CD4-positive, alpha-beta T cell treated with Interleukin-6 for 4 hours (primary cell): ENCODE results near the gene NFAM1.

Source experiments
- DNase-seq: peaks from one replicate; pipeline ENCODE4 v3.0.0-alpha.2; 2020; ENCODE audit warnings: mixed read lengths

The NFAM1 gene

GRCh38 chr22:42379966-42380537 lies 52.2 kb downstream of the NFAM1 start:
- DNase-seq = no peak

- DNase-seq = no peak
Measured at GRCh38 chr22:42376711-42377554, 55.3 kb downstream of the NFAM1 start.

- DNase-seq = no peak
Measured at GRCh38 chr22:42375982-42376381, 56.2 kb downstream of the NFAM1 start.

GRCh38 chr22:42372976-42373375 lies 59.2 kb downstream of the NFAM1 start:
- no peak for DNase-seq

GRCh38 chr22:42371501-42371900 lies 60.7 kb downstream of the NFAM1 start:
- DNase-seq = no peak

DNA sequence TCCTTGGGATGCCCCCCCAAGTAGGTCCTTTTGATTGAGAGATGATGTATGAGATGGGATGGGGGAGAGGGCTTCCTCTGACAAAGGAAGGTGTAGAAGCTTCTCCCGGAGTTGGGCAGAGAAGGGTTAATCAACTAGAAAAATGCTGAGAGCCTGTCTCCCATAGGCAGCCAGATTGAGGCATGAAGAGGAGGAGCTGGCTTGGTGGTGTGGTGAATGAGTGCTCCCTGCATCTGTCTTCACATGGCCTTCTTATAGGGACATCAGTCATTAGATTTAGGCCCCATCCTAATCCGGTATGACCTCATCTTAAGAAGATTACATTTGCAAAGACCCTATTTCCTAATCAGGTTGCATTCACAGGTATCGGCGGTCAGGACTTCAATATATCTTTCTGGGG lies 61.1 kb downstream of the NFAM1 start:
- DNase-seq = no peak

- peak; percentile 86 for DNase-seq
Measured at GRCh38 chr22:42369250-42370041, 62.8 kb downstream of the NFAM1 start.

DNA sequence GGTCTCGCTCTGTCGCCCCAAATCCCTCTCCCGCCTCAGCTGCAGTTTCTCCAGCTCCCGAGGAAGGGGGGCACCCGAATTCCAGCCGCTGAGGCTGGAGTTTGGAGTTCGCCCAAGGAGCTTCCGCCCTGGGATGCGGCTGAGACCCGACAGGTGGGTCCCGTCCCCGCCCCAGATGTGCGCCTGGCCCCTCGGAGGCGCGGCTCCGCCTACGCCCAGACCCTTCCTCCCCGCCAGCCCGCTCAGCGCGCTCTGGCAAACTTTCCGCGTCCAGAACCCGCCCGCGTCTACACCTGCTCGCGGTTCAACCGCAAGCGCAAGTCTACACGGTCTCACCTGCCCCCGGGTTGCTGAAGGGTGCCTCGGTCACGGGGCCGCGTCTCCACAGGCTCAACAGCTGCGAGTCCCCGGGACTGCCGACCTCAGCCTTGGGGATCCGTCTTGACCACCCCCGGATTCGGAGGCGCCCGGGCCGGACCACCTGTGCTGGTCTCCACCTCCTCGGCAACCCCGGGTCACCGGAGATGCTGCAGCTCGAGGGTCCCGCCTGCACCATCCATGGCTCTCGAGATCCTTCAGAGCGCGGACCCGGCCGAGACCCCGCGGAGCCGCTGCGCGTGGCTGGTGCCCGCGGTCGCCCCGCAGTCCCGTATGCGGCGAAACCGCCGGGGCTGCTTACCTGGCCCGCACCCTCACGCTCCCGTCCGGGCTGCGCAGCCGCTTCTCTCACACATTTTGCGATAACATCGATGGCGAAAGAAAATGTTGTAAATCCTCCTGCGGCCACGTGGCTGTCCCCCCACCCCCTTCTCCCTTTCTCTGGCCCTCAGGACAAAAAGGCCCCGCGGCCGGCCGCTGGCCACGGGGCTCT lies 63.6 kb downstream of the NFAM1 start:
- DNase-seq = peak; percentile 44

DNA sequence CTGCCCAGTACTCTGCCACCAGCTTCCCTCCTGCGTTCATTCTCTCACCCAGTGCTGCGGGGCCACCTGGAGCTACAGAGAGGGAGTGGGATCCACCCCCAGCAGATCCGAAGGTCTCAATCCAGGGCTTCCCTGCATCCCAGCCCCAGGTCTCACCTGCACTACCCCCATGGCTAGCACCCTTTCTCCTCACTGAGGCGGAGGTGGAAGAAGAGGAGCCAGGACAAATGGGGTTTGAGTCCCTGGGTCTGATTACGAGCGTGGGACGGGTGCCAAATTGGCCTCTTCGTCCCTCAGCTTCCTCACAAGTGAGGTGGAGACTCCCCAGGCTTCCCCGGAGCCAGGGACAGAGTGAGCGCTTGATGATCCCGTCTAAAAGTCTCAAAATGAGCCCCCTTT lies 64.2 kb downstream of the NFAM1 start:
- peak; percentile 7 for DNase-seq

DNA sequence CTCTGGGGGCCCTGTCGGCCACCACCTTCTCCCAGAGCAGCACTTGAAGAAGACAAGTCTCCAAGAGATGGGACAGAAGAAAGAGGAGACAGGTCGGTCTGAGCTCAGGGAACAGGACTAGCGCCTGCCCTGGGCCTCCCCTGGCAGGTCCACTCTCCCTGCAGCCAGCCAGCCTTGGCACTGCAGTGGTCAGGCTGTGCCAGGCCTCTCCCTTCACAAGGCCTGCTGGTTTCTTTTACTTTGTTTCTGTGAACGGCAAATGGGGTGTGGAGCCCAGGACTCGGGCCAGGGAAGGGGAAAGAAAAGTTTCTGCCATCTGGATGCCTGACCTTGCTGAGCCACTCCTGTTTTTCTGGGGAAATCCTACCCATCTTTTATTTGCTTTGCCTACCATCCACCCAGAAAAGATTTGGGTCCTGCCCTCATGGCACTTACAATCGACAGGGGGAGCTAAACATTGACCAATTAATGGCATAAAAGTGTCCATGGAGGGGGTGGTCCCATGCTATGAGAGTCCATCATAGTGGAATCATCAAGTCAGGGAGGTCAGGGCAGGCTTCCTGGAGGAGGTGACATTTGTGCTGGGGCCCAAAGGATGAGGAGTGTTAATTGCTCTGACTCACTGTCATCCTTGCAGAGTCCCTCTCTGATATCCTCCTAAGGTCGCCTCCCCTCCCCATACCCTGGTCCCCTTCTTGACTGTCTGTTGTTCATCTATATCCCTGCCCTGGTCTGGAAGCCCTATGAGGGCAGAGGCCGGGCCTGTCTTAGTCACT lies 65.2 kb downstream of the NFAM1 start:
- DNase-seq = no peak

GRCh38 chr22:42365942-42366695 lies 66.1 kb downstream of the NFAM1 start:
- no peak for DNase-seq

DNA sequence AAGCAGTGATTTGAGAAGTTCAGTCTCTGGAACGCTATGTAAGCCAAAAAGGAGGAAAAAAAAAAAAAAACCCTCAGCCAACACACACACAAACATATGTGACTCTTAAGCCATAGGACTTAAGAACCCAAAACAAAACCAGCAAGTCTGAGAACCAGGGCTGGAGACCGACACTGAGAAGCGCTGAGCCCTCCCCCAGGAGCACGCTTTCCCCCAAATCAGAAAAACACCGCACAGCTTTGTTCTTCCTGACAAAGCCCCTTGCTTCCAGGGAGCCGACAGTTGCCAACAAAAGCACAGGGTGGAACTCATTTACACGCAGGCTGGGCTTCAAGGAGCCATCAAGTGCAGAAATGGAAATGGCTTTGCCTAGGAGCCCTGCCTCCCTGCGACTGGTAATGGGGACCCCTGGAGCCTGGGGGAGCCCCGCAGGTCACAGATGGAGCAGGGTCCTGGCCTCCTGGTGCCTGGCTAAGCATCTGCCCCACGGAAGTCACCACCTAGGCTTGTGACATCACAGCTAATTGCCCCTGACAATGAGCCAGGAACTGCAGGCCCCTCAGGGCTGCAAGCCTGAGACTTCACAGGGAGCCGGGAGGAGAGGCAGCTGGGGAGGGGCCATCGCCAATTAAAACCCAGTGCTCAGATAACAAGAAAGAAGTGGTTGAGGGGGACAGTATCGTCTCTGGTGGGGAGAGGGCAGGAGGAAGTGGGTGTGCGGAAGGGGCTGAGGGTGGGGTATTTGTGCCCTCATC lies 66.9 kb downstream of the NFAM1 start:
- no peak for DNase-seq

GRCh38 chr22:42364604-42365110 lies 67.5 kb downstream of the NFAM1 start:
- no peak for DNase-seq

DNA sequence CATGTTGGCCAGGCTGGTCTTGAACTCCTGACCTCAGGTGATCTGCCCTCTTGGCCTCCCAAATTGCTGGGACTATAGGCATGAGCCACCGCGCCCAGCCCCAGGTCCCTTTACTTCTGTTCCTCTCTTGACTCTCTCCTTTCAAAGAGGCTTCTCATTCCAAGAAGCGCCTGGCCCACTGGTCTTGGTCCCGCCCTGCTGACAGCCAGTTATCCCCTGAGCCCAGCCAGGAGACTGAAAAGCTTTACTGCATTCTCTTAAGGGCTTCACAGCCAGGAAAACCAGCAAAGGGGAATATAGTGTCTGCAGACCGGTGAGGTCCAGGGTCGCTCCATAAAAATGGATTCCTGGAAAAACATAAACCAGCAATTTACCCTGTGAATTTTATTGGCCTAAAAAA lies 68.3 kb downstream of the NFAM1 start:
- DNase-seq = no peak

DNA sequence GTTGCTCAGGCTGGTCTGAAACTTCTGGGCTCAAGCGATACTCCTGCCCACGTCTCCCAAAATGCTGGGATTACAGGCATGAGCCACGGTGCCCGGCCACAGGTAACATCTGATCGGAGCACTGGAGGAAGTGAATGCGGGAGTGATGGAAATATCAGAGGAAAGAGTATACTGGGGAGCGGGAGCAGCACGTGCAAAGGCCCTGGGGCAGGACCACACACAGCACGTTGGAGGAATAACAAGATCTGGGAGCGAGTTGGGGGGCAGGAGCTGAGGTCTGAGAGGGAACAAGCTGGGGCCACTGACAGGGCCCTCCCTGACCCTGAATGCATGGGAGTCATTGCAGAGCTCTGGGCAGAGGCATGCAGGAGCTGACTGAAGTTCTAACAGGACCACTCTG lies 70.7 kb downstream of the NFAM1 start:
- DNase-seq = no peak

DNA sequence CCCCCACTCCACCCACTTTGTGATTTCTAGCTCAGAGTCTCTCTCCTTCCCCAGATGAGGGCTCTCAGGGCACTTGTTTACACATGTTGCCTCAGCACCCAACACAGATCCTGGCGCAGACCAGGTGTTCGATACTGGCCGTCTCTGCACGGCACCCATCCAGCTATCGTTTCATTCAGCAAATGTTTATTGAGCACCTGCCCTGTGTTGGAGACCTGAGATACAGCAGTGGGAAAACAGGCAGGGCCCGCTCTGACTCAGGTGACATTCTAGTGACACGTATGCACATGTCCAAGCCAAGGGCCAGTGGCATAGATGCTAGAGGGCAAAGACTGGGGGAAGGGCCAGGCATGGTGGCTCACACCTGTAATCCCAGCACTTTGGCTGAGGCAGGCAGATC lies 71.9 kb downstream of the NFAM1 start:
- DNase-seq = no peak

DNA sequence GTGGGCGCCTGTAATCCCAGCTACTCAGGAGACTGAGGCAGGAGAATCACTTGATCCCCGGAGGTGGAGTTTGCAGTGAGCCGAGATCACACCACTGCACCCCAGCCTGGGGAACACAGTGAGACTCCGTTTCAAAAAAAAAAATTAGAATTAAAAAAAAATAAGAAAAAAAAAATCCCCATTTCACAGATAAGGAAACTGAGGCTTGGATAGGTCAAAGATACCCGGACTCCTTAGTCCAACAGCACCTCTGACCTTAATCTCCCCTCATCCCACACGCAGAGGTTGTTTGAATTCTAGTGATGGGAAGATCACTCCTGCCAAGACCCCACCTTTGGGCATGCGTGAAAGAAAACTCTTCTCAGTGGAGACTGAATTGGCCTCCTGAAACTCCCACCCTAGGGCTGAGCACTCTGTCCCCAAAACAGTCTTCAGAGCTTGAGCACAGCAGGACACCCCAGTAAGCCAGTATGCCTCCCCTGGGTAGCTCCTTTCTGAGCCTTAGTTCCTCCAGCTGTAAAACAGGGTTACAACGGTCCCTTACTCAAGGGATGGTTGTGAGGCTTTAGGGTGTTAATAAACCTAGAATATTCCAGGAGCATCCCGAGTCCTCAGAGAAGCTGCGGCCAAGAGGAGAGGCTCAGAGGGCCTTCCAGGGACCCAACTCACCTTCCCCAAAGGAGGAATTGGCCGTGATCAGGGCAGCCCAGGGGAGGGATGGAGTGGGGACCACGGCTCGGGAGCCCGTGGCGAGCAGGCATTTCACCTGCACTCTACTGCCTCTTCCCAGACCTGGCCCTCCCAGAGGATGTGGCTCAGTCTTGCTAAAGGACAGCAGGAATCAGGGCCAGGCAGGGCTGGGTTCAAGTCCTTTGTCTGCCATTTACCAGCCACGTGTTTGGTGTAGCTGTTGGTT lies 73.3 kb downstream of the NFAM1 start:
- DNase-seq = no peak

- DNase-seq = no peak
Measured at GRCh38 chr22:42357634-42358296, 74.4 kb downstream of the NFAM1 start.

GRCh38 chr22:42357221-42357620 lies 75.0 kb downstream of the NFAM1 start:
- no peak for DNase-seq
